Neural crest cell (in vitro differentiated cells): Measurements from ENCODE around the gene ETV6. TPM values are rescaled to one million over a fixed set of nuclear protein-coding genes. Genes with fewer than 3 reads are reported as not detected.

Source experiments
- DNase-seq: peaks from one replicate; pipeline ENCODE4 v3.0.0; 2021; ENCODE audit warnings: low read depth, mixed read lengths, low spot score
- H3K27ac Mint-ChIP-seq: one replicate; pipeline ENCODE4 v1.8.0; 2021; ENCODE audit warnings: mild to moderate bottlenecking, mixed read lengths; ENCODE audit not compliant: unreplicated experiment
- H3K27me3 Mint-ChIP-seq: 2 replicates; pipeline ENCODE4 v1.8.0; 2021; ENCODE audit warnings: low read depth, mild to moderate bottlenecking, mixed read lengths
- H3K36me3 Mint-ChIP-seq: 2 replicates; pipeline ENCODE4 v1.8.0; 2021; ENCODE audit warnings: low read depth, mild to moderate bottlenecking, mixed read lengths
- H3K4me1 Mint-ChIP-seq: 2 replicates; pipeline ENCODE4 v1.8.0; 2021; ENCODE audit warnings: mixed read lengths
- H3K4me3 Mint-ChIP-seq: one replicate; pipeline ENCODE4 v1.8.0; 2021; ENCODE audit warnings: mild to moderate bottlenecking, mixed read lengths
- H3K9me3 Mint-ChIP-seq: 2 replicates; pipeline ENCODE4 v1.8.0; 2021; ENCODE audit warnings: mixed read lengths
- total RNA-seq: library from RNA; stranded (reverse); gene quantifications from 2 replicates; pipeline ENCODE4 v1.2.1, GENCODE V29; 2021
- TF ChIP-seq, protein P1 (sequence below): fragments of 200-600 bp; sonication (generic); conservative IDR thresholded peaks from 2 replicates; pipeline ENCODE4 v1.5.0; 2021; ENCODE audit warnings: antibody characterized with exemption, mild to moderate bottlenecking

Gene ETV6
- total RNA-seq, 1 donor from 2014 or later: 18.7 TPM

DNA sequence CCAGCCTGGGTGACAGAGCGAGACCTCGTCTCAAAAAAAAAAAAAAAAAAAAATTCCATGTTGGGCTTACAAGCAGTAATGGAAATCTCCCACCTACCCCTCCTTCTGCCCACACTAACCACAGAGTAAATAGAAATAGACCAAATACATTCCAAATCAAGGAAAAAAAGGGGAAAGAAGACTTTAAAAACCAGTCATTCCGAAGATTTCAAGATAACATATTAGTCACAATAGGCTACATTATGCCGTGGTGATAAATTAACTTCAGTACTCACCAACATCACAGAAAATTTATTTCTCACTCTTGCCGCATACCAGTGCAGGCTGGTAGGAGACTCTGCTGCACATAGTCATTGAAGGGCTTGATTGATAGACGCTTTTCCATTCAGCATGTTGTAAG is 15.5 kb upstream of the ETV6 start:
- H3K9me3 Mint-ChIP-seq: peaks cover 8% of the 10 kb centered on the region
- no peaks in the 10 kb centered on the region for H3K36me3 Mint-ChIP-seq
- no peak overlapping the region for H3K27ac Mint-ChIP-seq
- no peak overlapping the region for H3K4me3 Mint-ChIP-seq
- H3K27me3 Mint-ChIP-seq: no peaks in the 10 kb centered on the region
- TF ChIP-seq, protein P1, sequence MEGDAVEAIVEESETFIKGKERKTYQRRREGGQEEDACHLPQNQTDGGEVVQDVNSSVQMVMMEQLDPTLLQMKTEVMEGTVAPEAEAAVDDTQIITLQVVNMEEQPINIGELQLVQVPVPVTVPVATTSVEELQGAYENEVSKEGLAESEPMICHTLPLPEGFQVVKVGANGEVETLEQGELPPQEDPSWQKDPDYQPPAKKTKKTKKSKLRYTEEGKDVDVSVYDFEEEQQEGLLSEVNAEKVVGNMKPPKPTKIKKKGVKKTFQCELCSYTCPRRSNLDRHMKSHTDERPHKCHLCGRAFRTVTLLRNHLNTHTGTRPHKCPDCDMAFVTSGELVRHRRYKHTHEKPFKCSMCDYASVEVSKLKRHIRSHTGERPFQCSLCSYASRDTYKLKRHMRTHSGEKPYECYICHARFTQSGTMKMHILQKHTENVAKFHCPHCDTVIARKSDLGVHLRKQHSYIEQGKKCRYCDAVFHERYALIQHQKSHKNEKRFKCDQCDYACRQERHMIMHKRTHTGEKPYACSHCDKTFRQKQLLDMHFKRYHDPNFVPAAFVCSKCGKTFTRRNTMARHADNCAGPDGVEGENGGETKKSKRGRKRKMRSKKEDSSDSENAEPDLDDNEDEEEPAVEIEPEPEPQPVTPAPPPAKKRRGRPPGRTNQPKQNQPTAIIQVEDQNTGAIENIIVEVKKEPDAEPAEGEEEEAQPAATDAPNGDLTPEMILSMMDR: no peak
- no peaks in the 10 kb centered on the region for H3K4me1 Mint-ChIP-seq
- DNase-seq: no peak

DNA sequence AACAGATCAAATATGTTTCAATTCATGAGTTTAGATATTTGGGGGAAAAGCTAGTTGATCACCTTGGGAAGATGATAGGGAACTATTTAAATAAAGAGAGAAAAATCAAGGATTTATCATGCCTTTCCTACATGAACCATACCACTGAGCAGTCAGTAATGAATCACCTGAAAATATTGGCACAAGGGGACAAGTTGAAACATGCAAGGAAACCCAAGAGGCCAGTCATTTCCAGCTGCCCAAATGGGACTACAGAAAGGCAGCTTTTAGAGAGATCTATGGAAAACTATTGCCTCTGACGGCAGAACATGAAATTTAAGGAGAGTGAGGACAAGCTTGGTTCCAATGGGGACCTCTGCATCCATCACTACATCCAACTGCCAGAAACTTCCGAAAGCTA is 14.1 kb upstream of the ETV6 start:
- Mint-ChIP-seq H3K4me3 (no peak overlapping the region), H3K9me3 (peaks cover 11% of the 10 kb centered on the region), H3K4me1 (no peaks in the 10 kb centered on the region), H3K27me3 (no peaks in the 10 kb centered on the region), H3K27ac (no peak overlapping the region), H3K36me3 (no peaks in the 10 kb centered on the region)
- TF ChIP-seq, protein P1: no peak
- DNase-seq: no peak

DNA sequence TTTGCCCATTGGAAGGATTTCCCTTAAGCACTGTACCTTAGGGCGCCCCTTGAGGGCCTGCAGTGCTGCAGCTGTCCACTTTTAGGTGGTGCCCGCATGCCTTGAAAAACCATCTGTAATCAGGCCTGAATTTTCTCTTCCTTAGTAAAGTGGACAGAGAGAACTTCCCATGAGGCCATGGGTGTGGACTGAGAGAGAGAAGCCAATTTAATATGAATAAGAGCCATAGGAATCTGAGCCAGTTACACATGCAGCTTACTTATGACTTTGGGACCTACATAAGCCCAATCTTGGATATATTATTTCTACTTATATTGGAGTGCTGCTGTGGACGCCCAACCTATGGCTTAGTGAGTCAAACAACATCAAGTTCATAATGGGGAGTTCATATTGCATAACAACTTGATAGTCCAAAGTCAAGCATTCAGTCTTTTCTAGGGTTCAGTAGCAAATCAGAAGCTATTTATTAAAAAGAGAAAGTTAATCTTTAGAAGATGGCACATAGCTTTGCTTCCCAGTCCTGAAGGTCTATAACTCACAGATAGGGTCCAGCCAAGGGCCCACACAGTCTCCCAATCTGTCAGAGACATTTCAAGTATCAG is 11.1 kb upstream of the ETV6 start:
- Mint-ChIP-seq H3K27me3 (no peaks in the 10 kb centered on the region), H3K4me1 (no peaks in the 10 kb centered on the region), H3K4me3 (no peak overlapping the region), H3K36me3 (no peaks in the 10 kb centered on the region), H3K27ac (no peak overlapping the region), H3K9me3 (peaks cover 11% of the 10 kb centered on the region)
- no peak for DNase-seq
- TF ChIP-seq, protein P1: no peak

DNA sequence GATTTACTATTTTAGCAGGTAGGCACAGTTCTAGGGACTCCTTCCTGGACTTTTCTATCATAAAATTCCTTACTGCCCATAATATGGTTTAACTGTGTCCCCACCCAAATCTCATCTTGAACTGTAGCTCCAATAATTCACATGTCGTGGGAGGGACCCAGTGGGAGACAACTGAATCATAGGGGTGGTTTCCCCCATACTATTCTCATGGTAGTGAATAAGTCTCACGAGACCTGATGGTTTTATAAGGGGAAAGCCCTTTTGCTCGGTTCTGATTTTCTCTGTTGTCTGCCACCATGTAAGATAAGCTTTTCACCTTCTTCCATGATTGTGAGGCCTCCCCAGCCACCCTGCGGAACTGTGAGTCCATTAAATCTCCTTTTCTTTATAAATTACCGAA is 10.0 kb upstream of the ETV6 start:
- peaks cover 11% of the 10 kb centered on the region for H3K9me3 Mint-ChIP-seq

DNA sequence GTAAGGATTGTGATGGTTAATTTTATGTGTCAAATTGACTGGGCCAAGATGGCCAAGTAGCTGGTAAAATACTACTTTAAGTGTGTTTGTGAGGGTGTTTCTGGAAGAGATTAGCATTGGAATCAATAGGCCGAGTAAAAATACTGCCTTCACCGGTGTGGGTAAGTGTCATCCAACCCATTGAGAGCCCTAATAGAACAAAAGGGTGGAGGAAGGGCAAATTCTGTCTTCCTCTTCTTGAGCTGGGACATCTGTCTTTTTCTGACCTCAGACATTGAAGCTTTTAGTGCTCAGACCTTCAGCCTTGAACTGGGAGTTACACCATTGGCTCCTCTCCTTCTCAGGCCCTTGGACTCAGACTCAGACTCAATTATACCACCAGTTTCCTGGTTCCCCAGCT is 8.0 kb upstream of the ETV6 start:
- Mint-ChIP-seq H3K36me3 (no peaks in the 10 kb centered on the region), H3K4me3 (no peak overlapping the region), H3K4me1 (no peaks in the 10 kb centered on the region), H3K27me3 (no peaks in the 10 kb centered on the region), H3K27ac (no peak overlapping the region), H3K9me3 (peaks cover 5% of the 10 kb centered on the region)
- TF ChIP-seq, protein P1: no peak
- no peak for DNase-seq

More for the DNA sequence above, 10.0 kb upstream of the ETV6 start:
- H3K4me3 Mint-ChIP-seq: no peak overlapping the region
- no peak for DNase-seq
- H3K4me1 Mint-ChIP-seq: no peaks in the 10 kb centered on the region
- no peak overlapping the region for H3K27ac Mint-ChIP-seq
- no peaks in the 10 kb centered on the region for H3K27me3 Mint-ChIP-seq
- TF ChIP-seq, protein P1: no peak
- H3K36me3 Mint-ChIP-seq: no peaks in the 10 kb centered on the region
